WERI-Rb-1 (cell line): ENCODE measurements around the gene MIA.

Experiments
- DNase-seq: peaks from one replicate; pipeline ENCODE4 v3.0.0-alpha.2; 2020
- H3K27ac ChIP-seq: fragments of 250-450 bp; sonication (Bioruptor Pico); 2 replicates; pipeline ENCODE4 v1.5.1; 2020; ENCODE audit warnings: mild to moderate bottlenecking, moderate library complexity
- H3K27me3 ChIP-seq: fragments of 250-450 bp; sonication (Bioruptor Pico); 2 replicates; pipeline ENCODE4 v1.5.1; 2021; ENCODE audit warnings: mild to moderate bottlenecking, low read depth, moderate library complexity; ENCODE audit not compliant: insufficient read depth, severe bottlenecking
- H3K36me3 ChIP-seq: fragments of 250-450 bp; sonication (Bioruptor Pico); 2 replicates; pipeline ENCODE4 v1.5.1; 2020; ENCODE audit warnings: mild to moderate bottlenecking, moderate library complexity
- H3K4me3 ChIP-seq: 2 replicates; pipeline ENCODE4 v1.5.1; 2011; ENCODE audit warnings: low read depth, mild to moderate bottlenecking, control low read depth, low read length
- H3K9me3 ChIP-seq: fragments of 250-450 bp; sonication (Bioruptor Pico); 2 replicates; pipeline ENCODE4 v1.5.1; 2021; ENCODE audit warnings: mild to moderate bottlenecking, moderate library complexity; ENCODE audit not compliant: severe bottlenecking
- CTCF ChIP-seq: IDR thresholded peaks from 2 replicates; pipeline ENCODE4 v1.5.1; 2011; ENCODE audit warnings: low read depth, mild to moderate bottlenecking, control low read depth, inconsistent platforms, low read length

MIA gene

DNA sequence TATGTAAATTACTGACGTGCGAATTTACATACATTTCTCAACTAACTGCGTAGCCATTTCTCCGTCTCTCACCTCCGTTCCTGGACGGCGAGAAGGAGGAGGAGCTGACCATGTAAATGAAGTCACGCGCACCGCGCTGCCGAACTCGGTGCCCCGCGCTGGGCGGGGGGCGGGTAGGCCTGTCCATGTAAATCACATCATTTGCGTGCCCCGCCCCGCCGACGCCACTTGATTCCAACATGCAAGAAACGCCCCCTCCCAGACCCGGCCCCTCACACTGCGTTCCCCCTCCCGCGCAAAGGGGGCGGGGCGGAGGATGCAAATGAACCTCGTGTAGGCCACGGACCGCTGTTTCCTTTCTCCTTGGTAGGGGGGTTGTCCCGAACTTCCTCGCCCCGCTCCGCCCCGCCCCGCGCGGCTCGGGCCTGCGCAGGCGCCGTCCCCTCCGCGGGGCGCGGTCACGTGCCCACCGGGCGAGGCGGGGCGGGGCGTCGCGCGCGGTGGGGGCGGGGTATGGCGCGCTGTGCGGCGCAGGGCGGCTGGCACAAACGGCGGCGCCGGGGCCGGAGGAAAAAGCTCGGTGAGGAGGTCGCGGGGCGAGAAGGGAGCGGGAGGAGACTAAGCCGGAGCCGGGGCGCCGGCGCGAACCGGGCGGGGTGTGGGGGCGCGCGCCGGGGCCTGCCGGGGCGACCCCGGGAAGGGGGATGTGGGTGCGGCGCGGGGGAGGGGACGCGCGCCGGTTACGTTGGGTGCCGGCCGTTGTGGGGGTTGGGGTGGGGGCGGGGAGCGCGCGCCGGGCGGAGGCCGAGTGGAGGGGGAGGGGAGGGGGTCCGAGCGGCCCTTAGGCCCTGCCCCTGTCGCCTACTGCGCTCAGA lies 23.6 kb downstream of the MIA start, which contains the start of gene EGLN2:
EGLN2 (plus strand) TSS at position 509 of the 875 bp plus-strand sequence. CDS start 1,382 bp downstream, outside the sequence.
- H3K9me3 ChIP-seq, result no peaks in the 10 kb centered on the region
- H3K27ac ChIP-seq, result peak within 1 kb of the TSS; percentile 91
- TF ChIP-seq CTCF, result no peak
- H3K27me3 ChIP-seq, result no peaks in the 10 kb centered on the region
- H3K4me3 ChIP-seq, result peak within 1 kb of the TSS; percentile 94
- peaks cover 35% of the 10 kb centered on the region for H3K36me3 ChIP-seq
- peak; percentile 100 for DNase-seq

DNA sequence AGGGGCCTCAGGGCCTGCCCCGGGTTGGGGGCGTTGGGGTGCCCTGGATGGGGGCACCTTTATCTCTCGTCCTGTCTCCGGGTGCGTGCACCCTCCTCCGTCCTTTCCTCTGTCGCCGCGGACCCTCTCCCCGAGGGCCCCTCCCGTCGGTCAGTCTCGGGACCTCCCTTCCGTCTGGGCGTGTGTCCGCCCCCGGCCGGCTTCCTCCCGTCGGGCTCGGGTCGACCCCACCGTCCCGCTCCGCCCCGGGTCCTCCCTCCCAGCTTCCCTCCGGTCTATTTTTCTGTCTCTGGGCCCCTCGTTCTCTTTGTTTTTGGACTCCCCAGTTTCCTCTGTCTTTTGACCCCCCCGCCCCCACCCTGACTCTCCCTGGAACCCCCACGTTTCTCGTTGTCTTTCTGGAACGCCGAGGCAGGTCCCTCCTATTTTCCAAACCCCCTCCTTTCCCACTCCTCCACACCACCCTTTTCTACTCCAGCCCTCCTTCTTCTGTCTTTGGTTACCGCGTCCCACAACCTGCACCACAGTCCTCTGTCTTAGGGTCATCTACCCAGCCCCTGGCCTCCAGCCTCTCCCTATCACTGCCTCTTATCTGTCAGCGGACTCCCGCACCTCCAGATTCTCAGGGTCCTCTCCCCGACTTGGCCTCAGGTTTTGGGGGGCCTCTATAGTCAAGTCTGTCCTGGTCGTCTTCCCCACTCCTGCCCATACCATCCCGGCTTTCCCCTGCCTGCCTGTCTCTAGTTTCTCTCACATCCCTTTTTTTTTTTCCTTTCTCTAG lies 24.4 kb downstream of the MIA start:
- no peaks in the 10 kb centered on the region for H3K27me3 ChIP-seq
- TF ChIP-seq CTCF, result no peak
- no peak for DNase-seq
- H3K27ac ChIP-seq, result peak overlapping the region; percentile 91
- peak overlapping the region; percentile 94 for H3K4me3 ChIP-seq
- peaks cover 43% of the 10 kb centered on the region for H3K36me3 ChIP-seq
- no peaks in the 10 kb centered on the region for H3K9me3 ChIP-seq

- TF ChIP-seq CTCF, result no peak
- peak overlapping the region; percentile 91 for H3K27ac ChIP-seq
- H3K4me3 ChIP-seq, result peak overlapping the region; percentile 94
- no peaks in the 10 kb centered on the region for H3K27me3 ChIP-seq
- H3K36me3 ChIP-seq, result peaks cover 50% of the 10 kb centered on the region
- no peak for DNase-seq
- no peaks in the 10 kb centered on the region for H3K9me3 ChIP-seq
Observed at GRCh38 chr19:40800339-40800996, 25.1 kb downstream of the MIA start.

GRCh38 chr19:40800997-40801377 lies 25.7 kb downstream of the MIA start:
- Histone ChIP-seq H3K27me3 (no peaks in the 10 kb centered on the region), H3K9me3 (no peaks in the 10 kb centered on the region), H3K27ac (no peak overlapping the region), H3K4me3 (no peak overlapping the region), H3K36me3 (peaks cover 56% of the 10 kb centered on the region)
- no peak for DNase-seq
- no peak for TF ChIP-seq CTCF

GRCh38 chr19:40801426-40802299 lies 26.3 kb downstream of the MIA start:
- Histone ChIP-seq H3K9me3 (no peaks in the 10 kb centered on the region), H3K4me3 (no peak overlapping the region), H3K27me3 (no peaks in the 10 kb centered on the region), H3K27ac (no peak overlapping the region), H3K36me3 (peaks cover 62% of the 10 kb centered on the region)
- TF ChIP-seq CTCF, result no peak
- no peak for DNase-seq
